K562 (cell line): ENCODE data around the gene AFF3. TPM values are rescaled to one million over a fixed set of nuclear protein-coding genes. Genes with fewer than 3 reads are reported as not detected.

Experiments used
- ATAC-seq: fragments of 200-7000 bp; cut with Tn5 transposase; 3 replicates; pipeline ENCODE4 v1.9.1; 2020; ENCODE audit warnings: moderate library complexity
- BruUV-seq: library from RNA; stranded (reverse); fragments of 400-500 nt; replicated peaks from 2 replicates; lab custom pipeline; 2021; lab: Mats Ljungman, UMichigan
- CTCF ChIA-PET: fragments of 300-600 bp; formaldehyde crosslinking; extraction: SDS; loops from one replicate; lab custom pipeline; 2021; ENCODE audit warnings: low intra/inter-chr PET ratio; lab: Yijun Ruan, JAX
- POLR2A ChIA-PET: fragments of 300-600, 350-650 bp; sonication (Branson Sonifier 250); formaldehyde crosslinking; extraction: SDS; loops from one replicate; lab custom pipeline; 2021; ENCODE audit warnings: antibody characterized with exemption, inconsistent platforms; lab: Yijun Ruan, JAX
- DNase-seq, 4 experiments: peaks; one replicate each; pipeline versions ENCODE4 v3.0.0 to v3.0.0-alpha.2; 2011 to 2018; ENCODE audit warnings: low spot score in 3 of 4, mixed read lengths in 3 of 4; ENCODE audit errors: extremely low read depth in 1 of 4
- FAIRE-seq: peaks from 2 replicates; lab custom pipeline; 2011; peaks lifted over from hg19 to GRCh38; lab: Jason Lieb, UNC
- H2AFZ ChIP-seq: 2 replicates; pipeline ENCODE4 v1.6.0; 2011; ENCODE audit warnings: low read depth, low read length, control low read depth, inconsistent platforms
- H3K27ac ChIP-seq: fragments of 200-600 bp; 3 replicates; pipeline ENCODE4 v1.8.0; 2011; ENCODE audit warnings: low read depth, mild to moderate bottlenecking, control low read depth, inconsistent platforms, low read length, moderate library complexity, mixed read lengths; ENCODE audit errors: extremely low read depth
- H3K27me3 ChIP-seq, 2 experiments: fragments of 300-600 bp in 1 of 2; 2 replicates in 1 of 2; 3 replicates in 1 of 2; pipeline versions ENCODE4 v1.6.0 to v1.8.0; 2011; ENCODE audit warnings: inconsistent platforms in 2 of 2, low read length in 2 of 2, mild to moderate bottlenecking in 1 of 2, mixed read lengths in 1 of 2, moderate library complexity in 1 of 2; ENCODE audit not compliant: control insufficient read depth in 2 of 2, insufficient read depth in 2 of 2
- H3K36me3 ChIP-seq: fragments of 300-600 bp; 3 replicates; pipeline ENCODE4 v1.8.0; 2011; ENCODE audit warnings: mild to moderate bottlenecking, low read length, inconsistent platforms; ENCODE audit not compliant: control insufficient read depth, insufficient read depth
- H3K4me1 ChIP-seq, 2 experiments: fragments of 200-600 bp in 1 of 2; replicated peaks in 1 of 2; 2 replicates in 1 of 2; 3 replicates in 1 of 2; pipeline versions ENCODE4 v1.5.1 to v1.8.0; 2011; ENCODE audit warnings: inconsistent platforms in 2 of 2, low read length in 2 of 2, mild to moderate bottlenecking in 1 of 2, mixed read lengths in 1 of 2, moderate library complexity in 1 of 2; ENCODE audit not compliant: control insufficient read depth in 2 of 2, insufficient read depth in 2 of 2
- H3K4me2 ChIP-seq: 2 replicates; pipeline ENCODE4 v1.6.1; 2011; ENCODE audit warnings: low read length, control low read depth, inconsistent platforms, mixed read lengths; ENCODE audit not compliant: insufficient read depth
- H3K4me3 ChIP-seq: fragments of 200-600 bp; sonication (generic), shearing (Covaris generic); 2 replicates; pipeline ENCODE4 v1.5.1; 2016; ENCODE audit warnings: control low read depth, inconsistent platforms
- H3K79me2 ChIP-seq: fragments of 200-600 bp; 3 replicates; pipeline ENCODE4 v1.8.0; 2011; ENCODE audit warnings: low read length, inconsistent platforms; ENCODE audit not compliant: control insufficient read depth, insufficient read depth
- H3K9ac ChIP-seq, 2 experiments: 2 replicates each; pipeline versions ENCODE4 v1.6.0 to v1.6.1; 2011; ENCODE audit warnings: low read depth in 2 of 2, low read length in 2 of 2, control low read depth in 1 of 2, inconsistent platforms in 1 of 2, mild to moderate bottlenecking in 1 of 2, mixed read lengths in 1 of 2; ENCODE audit not compliant: insufficient read depth in 1 of 2
- H3K9me1 ChIP-seq: one replicate; pipeline ENCODE4 v1.6.0; 2011; ENCODE audit warnings: inconsistent platforms, mild to moderate bottlenecking, low read length, moderate library complexity; ENCODE audit not compliant: control insufficient read depth, insufficient read depth
- H3K9me3 ChIP-seq: replicated peaks from 2 replicates; pipeline ENCODE4 v1.5.1; 2011; ENCODE audit warnings: low read depth, low read length, inconsistent platforms; ENCODE audit not compliant: control insufficient read depth, insufficient read depth
- H4K20me1 ChIP-seq: replicated peaks from 2 replicates; pipeline ENCODE4 v1.6.1; 2011; ENCODE audit warnings: low read length, inconsistent platforms, mixed read lengths; ENCODE audit not compliant: control insufficient read depth, insufficient read depth
- ELF2 ChIP-seq: fragments of 250-450 bp; sonication (Bioruptor Pico); IDR thresholded peaks from 2 replicates; pipeline ENCODE4 v1.5.0; 2021; ENCODE audit warnings: mild to moderate bottlenecking
- HDAC2 ChIP-seq: fragments of 450-650 bp; IDR thresholded peaks from 2 replicates; pipeline ENCODE4 v1.6.1; 2016; ENCODE audit warnings: mild to moderate bottlenecking
- NR1H2 ChIP-seq: sonication (generic); formaldehyde crosslinking; IDR thresholded peaks from 2 replicates; pipeline ENCODE4 v1.4.0; 2020; ENCODE audit warnings: mild to moderate bottlenecking, missing genetic modification reagents
- POLR3G ChIP-seq: IDR thresholded peaks from 2 replicates; pipeline ENCODE4 v1.6.1; 2011; ENCODE audit not compliant: insufficient read length, insufficient replicate concordance; ENCODE audit errors: extremely low read depth
- RHOXF2B ChIP-seq: fragments of 250-450 bp; sonication (Bioruptor Pico); conservative IDR thresholded peaks from 2 replicates; pipeline ENCODE4 v1.5.1; 2021
- SAFB ChIP-seq: fragments of 200-400 bp; formaldehyde crosslinking; IDR thresholded peaks from 2 replicates; pipeline ENCODE4 v1.6.1; 2017; ENCODE audit warnings: low read depth, low read length, borderline replicate concordance
- SIRT6 ChIP-seq: IDR thresholded peaks from one replicate; pipeline ENCODE4 v1.6.1; 2012; ENCODE audit warnings: low read depth, mild to moderate bottlenecking, control low read depth, inconsistent platforms, low read length, moderate library complexity
- ZNF212 ChIP-seq: fragments of 450-650 bp; formaldehyde crosslinking; IDR thresholded peaks from 2 replicates; pipeline ENCODE4 v1.4.0; 2020; ENCODE audit warnings: mild to moderate bottlenecking
- ZNF696 ChIP-seq: fragments of 250-450 bp; sonication (Bioruptor Pico); conservative IDR thresholded peaks from 2 replicates; pipeline ENCODE4 v1.4.0; 2020; ENCODE audit warnings: mild to moderate bottlenecking, moderate library complexity
- WGBS: fragments of 100-300 bp; shearing (Covaris generic); methylation state at CpG from one replicate; pipeline ENCODE4 v1.1.6; 2016; ENCODE audit warnings: low coverage, mixed read lengths; ENCODE audit not compliant: insufficient coverage; ENCODE audit errors: missing lambda C conversion rate; 5-methylcytosine and 5-hydroxymethylcytosine counted together
- in situ Hi-C: fragments of 300-500 bp; cut with MboI; formaldehyde crosslinking; loops from 4 replicates; pipeline ENCODE4 v1.15.0; 2018; ENCODE audit warnings: inconsistent platforms, mixed read lengths
- intact Hi-C: fragments of 100-400 bp; cut with micrococcal nuclease; formaldehyde crosslinking; loops from 2 replicates; pipeline ENCODE4 v1.14.2; 2022
- polyA plus RNA-seq, 8 experiments: library from polyadenylated mRNA; depleted of rRNA in 4 of 8; stranded (reverse) in 5 of 8; unstranded in 3 of 8; fragments of >200 nt; fragmentation: Nextera tagmentation in 2 of 8; fragmentation: Illumina TruSeq in 1 of 8; extraction: Ambion mirVana in 2 of 8; extraction: Trizol in 1 of 8; gene quantifications; 2 replicates each; pipeline versions ENCODE4 v1.2.1 to v1.2.3, GENCODE V29; 2011 to 2014; ENCODE audit warnings: inconsistent platforms in 1 of 8, missing spikeins in 1 of 8
- total RNA-seq, 7 experiments: library from RNA; depleted of rRNA in 6 of 7; stranded (reverse); fragments of >200 nt in 6 of 7; fragmentation: Illumina TruSeq in 2 of 7; extraction: Trizol in 2 of 7; gene quantifications; 2 replicates each; pipeline versions ENCODE4 v1.2.1 to v1.2.3, GENCODE V29; 2011 to 2021; ENCODE audit warnings: low replicate concordance in 1 of 7
- TF ChIP-seq, protein P1 (sequence below): fragments of 450-650 bp; IDR thresholded peaks from 2 replicates; pipeline ENCODE4 v1.6.1; 2018; ENCODE audit warnings: mild to moderate bottlenecking, low read depth; ENCODE audit not compliant: partially characterized antibody
- TF ChIP-seq, protein P2 (sequence below): fragments of 250-450 bp; sonication (Bioruptor Pico); IDR thresholded peaks from 2 replicates; pipeline ENCODE4 v1.8.0; 2021; ENCODE audit warnings: moderate library complexity, mild to moderate bottlenecking, inconsistent platforms
- TF ChIP-seq, protein P3 (sequence below), 2 experiments: IDR thresholded peaks; 2 replicates each; pipeline ENCODE4 v1.6.1; 2011; ENCODE audit warnings: borderline replicate concordance in 1 of 2, control low read depth in 1 of 2, low read depth in 1 of 2, low read length in 1 of 2, mild to moderate bottlenecking in 1 of 2, mixed read lengths in 1 of 2, moderate library complexity in 1 of 2; ENCODE audit not compliant: insufficient read depth in 1 of 2, insufficient read length in 1 of 2, poor library complexity in 1 of 2, severe bottlenecking in 1 of 2; ENCODE audit errors: extremely low read depth in 1 of 2
- TF ChIP-seq, protein P4 (sequence below): sonication (generic); formaldehyde crosslinking; IDR thresholded peaks from 2 replicates; pipeline ENCODE4 v1.8.0; 2023; ENCODE audit warnings: missing genetic modification reagents, mild to moderate bottlenecking, borderline replicate concordance

Gene AFF3
- total and polyA plus RNA-seq, 9 of the 15 experiments (the other 6 are each of a cell fraction or from before 2014, with no cell fraction given), result 0.02 to 0.11 TPM; not detected in 7

DNA sequence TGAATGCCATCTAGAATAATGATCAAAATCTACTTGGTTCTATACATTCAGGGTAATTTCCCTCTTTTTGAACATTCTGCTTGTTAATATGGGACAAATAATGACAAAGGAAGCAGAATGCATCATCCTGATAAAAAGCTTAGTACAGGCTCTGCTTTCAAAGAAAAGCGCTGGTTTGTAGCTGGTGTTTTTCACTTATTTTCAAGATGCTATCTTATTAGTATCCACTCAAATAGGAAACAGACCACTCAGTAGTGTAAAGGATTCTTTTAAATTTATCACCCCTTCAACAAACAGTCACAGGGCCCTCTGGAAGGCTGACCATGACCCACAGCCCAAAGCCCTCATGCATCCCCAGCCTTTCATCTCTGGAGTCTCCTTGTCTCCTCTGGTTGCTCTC, 18.0 kb upstream of the AFF3 start:
- H3K9me1 ChIP-seq, result no peaks in the 10 kb centered on the region
- H4K20me1 ChIP-seq, result no peaks in the 10 kb centered on the region
- 0% methylated on average over 1 of the region's 1 CpG for WGBS
- no peak overlapping the region for H3K4me2 ChIP-seq
- H3K27me3 ChIP-seq, result no peaks in the 10 kb centered on the region
- H2AFZ ChIP-seq, result no peak overlapping the region
- no peaks in the 10 kb centered on the region for H3K79me2 ChIP-seq
- ATAC-seq, result no peak
- H3K4me3 ChIP-seq, result no peak overlapping the region
- no peak overlapping the region for H3K27ac ChIP-seq
- in situ Hi-C loops (no loop called here), intact Hi-C loops (no loop called here)
- no TSS peak for BruUV-seq
- H3K9ac ChIP-seq, result no peak overlapping the region
- no peak for DNase-seq
- no peaks in the 10 kb centered on the region for H3K36me3 ChIP-seq
- H3K9me3 ChIP-seq, result no peaks in the 10 kb centered on the region
- CTCF ChIA-PET, result no interaction called here
- H3K4me1 ChIP-seq, result no peaks in the 10 kb centered on the region
- no peak for FAIRE-seq
- POLR2A ChIA-PET, result no interaction called here
- TF ChIP-seq RHOXF2B (CRISPR knock-in tag) (no peak), ZNF696 (CRISPR knock-in tag) (no peak), ZNF212 (CRISPR knock-in tag) (no peak), SAFB (no peak), POLR3G (no peak), SIRT6 (no peak), HDAC2 (no peak), NR1H2 (no peak), ELF2 (CRISPR knock-in tag) (no peak)
- TF ChIP-seq, protein P1, sequence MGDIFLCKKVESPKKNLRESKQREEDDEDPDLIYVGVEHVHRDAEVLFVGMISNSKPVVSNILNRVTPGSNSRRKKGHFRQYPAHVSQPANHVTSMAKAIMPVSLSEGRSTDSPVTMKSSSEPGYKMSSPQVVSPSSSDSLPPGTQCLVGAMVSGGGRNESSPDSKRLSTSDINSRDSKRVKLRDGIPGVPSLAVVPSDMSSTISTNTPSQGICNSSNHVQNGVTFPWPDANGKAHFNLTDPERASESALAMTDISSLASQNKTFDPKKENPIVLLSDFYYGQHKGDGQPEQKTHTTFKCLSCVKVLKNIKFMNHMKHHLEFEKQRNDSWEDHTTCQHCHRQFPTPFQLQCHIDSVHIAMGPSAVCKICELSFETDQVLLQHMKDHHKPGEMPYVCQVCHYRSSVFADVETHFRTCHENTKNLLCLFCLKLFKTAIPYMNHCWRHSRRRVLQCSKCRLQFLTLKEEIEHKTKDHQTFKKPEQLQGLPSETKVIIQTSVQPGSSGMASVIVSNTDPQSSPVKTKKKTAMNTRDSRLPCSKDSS, result no peak
- TF ChIP-seq, protein P2, sequence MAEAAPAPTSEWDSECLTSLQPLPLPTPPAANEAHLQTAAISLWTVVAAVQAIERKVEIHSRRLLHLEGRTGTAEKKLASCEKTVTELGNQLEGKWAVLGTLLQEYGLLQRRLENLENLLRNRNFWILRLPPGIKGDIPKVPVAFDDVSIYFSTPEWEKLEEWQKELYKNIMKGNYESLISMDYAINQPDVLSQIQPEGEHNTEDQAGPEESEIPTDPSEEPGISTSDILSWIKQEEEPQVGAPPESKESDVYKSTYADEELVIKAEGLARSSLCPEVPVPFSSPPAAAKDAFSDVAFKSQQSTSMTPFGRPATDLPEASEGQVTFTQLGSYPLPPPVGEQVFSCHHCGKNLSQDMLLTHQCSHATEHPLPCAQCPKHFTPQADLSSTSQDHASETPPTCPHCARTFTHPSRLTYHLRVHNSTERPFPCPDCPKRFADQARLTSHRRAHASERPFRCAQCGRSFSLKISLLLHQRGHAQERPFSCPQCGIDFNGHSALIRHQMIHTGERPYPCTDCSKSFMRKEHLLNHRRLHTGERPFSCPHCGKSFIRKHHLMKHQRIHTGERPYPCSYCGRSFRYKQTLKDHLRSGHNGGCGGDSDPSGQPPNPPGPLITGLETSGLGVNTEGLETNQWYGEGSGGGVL, result no peak
- TF ChIP-seq, protein P3, sequence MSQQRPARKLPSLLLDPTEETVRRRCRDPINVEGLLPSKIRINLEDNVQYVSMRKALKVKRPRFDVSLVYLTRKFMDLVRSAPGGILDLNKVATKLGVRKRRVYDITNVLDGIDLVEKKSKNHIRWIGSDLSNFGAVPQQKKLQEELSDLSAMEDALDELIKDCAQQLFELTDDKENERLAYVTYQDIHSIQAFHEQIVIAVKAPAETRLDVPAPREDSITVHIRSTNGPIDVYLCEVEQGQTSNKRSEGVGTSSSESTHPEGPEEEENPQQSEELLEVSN (IDR thresholded peaks at IDR 0.05; ENCODE audit: borderline replicate concordance in 1 of 2, extremely low read depth in 1 of 2, insufficient read depth in 1 of 2, insufficient read length in 1 of 2, low read depth in 1 of 2, low read length in 1 of 2, poor library complexity in 1 of 2, severe bottlenecking in 1 of 2), result no peak
- TF ChIP-seq, protein P4, sequence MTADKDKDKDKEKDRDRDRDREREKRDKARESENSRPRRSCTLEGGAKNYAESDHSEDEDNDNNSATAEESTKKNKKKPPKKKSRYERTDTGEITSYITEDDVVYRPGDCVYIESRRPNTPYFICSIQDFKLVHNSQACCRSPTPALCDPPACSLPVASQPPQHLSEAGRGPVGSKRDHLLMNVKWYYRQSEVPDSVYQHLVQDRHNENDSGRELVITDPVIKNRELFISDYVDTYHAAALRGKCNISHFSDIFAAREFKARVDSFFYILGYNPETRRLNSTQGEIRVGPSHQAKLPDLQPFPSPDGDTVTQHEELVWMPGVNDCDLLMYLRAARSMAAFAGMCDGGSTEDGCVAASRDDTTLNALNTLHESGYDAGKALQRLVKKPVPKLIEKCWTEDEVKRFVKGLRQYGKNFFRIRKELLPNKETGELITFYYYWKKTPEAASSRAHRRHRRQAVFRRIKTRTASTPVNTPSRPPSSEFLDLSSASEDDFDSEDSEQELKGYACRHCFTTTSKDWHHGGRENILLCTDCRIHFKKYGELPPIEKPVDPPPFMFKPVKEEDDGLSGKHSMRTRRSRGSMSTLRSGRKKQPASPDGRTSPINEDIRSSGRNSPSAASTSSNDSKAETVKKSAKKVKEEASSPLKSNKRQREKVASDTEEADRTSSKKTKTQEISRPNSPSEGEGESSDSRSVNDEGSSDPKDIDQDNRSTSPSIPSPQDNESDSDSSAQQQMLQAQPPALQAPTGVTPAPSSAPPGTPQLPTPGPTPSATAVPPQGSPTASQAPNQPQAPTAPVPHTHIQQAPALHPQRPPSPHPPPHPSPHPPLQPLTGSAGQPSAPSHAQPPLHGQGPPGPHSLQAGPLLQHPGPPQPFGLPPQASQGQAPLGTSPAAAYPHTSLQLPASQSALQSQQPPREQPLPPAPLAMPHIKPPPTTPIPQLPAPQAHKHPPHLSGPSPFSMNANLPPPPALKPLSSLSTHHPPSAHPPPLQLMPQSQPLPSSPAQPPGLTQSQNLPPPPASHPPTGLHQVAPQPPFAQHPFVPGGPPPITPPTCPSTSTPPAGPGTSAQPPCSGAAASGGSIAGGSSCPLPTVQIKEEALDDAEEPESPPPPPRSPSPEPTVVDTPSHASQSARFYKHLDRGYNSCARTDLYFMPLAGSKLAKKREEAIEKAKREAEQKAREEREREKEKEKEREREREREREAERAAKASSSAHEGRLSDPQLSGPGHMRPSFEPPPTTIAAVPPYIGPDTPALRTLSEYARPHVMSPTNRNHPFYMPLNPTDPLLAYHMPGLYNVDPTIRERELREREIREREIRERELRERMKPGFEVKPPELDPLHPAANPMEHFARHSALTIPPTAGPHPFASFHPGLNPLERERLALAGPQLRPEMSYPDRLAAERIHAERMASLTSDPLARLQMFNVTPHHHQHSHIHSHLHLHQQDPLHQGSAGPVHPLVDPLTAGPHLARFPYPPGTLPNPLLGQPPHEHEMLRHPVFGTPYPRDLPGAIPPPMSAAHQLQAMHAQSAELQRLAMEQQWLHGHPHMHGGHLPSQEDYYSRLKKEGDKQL (CRISPR knock-in tag), result no peak
